Muscle of arm (tissue), 12 donors: ENCODE results near the gene KCNJ12. TPM values are rescaled to one million over a fixed set of nuclear protein-coding genes. Genes with fewer than 3 reads are reported as not detected.
"Not testable (repeated sequence)": the region's sequence is repeated elsewhere in the genome, so short reads cannot be mapped to it uniquely, and the experiment has no call there.

ENCODE experiments used
- DNase-seq: peaks from one replicate; pipeline ENCODE4 v3.0.0-alpha.2; 2013
- polyA plus RNA-seq, 12 donors: library from polyadenylated mRNA; unstranded; fragments of 120-200 nt; gene quantifications; one replicate each; pipeline ENCODE4 v1.2.1, GENCODE V29; 2013; ENCODE audit not compliant: insufficient read length in 12 of 12

Gene KCNJ12
- polyA plus RNA-seq, 12 donors, result 2.6 to 20.1 (median 8.9) TPM; not detected in 1

- DNase-seq, result not testable (repeated sequence)
Measured at GRCh38 chr17:21404956-21405731, 29.0 kb downstream of the KCNJ12 start.

- not testable (repeated sequence) for DNase-seq
Measured at GRCh38 chr17:21405904-21406400, 29.8 kb downstream of the KCNJ12 start.

- not testable (repeated sequence) for DNase-seq
Measured at GRCh38 chr17:21406616-21407404, 30.7 kb downstream of the KCNJ12 start.

- not testable (repeated sequence) for DNase-seq
Measured at GRCh38 chr17:21407752-21408151, 31.6 kb downstream of the KCNJ12 start.

- not testable (repeated sequence) for DNase-seq
Measured at GRCh38 chr17:21408224-21408623, 32.1 kb downstream of the KCNJ12 start.

GRCh38 chr17:21408766-21409300, 32.7 kb downstream of the KCNJ12 start:
- DNase-seq, result not testable (repeated sequence)

- DNase-seq, result not testable (repeated sequence)
Measured at GRCh38 chr17:21409388-21409787, 33.2 kb downstream of the KCNJ12 start.

- not testable (repeated sequence) for DNase-seq
Measured at GRCh38 chr17:21409971-21410370, 33.8 kb downstream of the KCNJ12 start.

- not testable (repeated sequence) for DNase-seq
Measured at GRCh38 chr17:21410371-21410770, 34.2 kb downstream of the KCNJ12 start.

- DNase-seq, result not testable (repeated sequence)
Measured at GRCh38 chr17:21410906-21411678, 34.9 kb downstream of the KCNJ12 start.

GRCh38 chr17:21411679-21412205, 35.6 kb downstream of the KCNJ12 start:
- not testable (repeated sequence) for DNase-seq

- not testable (repeated sequence) for DNase-seq
Measured at GRCh38 chr17:21412207-21412681, 36.1 kb downstream of the KCNJ12 start.

GRCh38 chr17:21413570-21414279, 37.6 kb downstream of the KCNJ12 start:
- DNase-seq, result not testable (repeated sequence)

- DNase-seq, result not testable (repeated sequence)
Measured at GRCh38 chr17:21414616-21415015, 38.5 kb downstream of the KCNJ12 start.

- not testable (repeated sequence) for DNase-seq
Measured at GRCh38 chr17:21415166-21415990, 39.2 kb downstream of the KCNJ12 start.

GRCh38 chr17:21416471-21416981, 40.4 kb downstream of the KCNJ12 start:
- not testable (repeated sequence) for DNase-seq

GRCh38 chr17:21417349-21417748, 41.2 kb downstream of the KCNJ12 start:
- not testable (repeated sequence) for DNase-seq

GRCh38 chr17:21417921-21418320, 41.8 kb downstream of the KCNJ12 start:
- DNase-seq, result no peak
